Hindlimb muscle (tissue), 1 donor: Measurements from ENCODE around the gene HOXA13. TPM values are rescaled to one million over a fixed set of nuclear protein-coding genes. Genes with fewer than 3 reads are reported as not detected.

Source experiments
- DNase-seq: peaks from one replicate; pipeline ENCODE4 v3.0.0-alpha.2; 2013
- polyA plus RNA-seq: library from polyadenylated mRNA; unstranded; fragments of 120-200 nt; gene quantifications from one replicate; pipeline ENCODE4 v1.2.1, GENCODE V29; 2013; ENCODE audit not compliant: insufficient read length

HOXA13 gene
- polyA plus RNA-seq, 1 donor, result not detected

GRCh38 chr7:27169658-27170425 is 30.0 kb downstream of the HOXA13 start:
- no peak for DNase-seq

- peak; percentile 79 for DNase-seq
Measured at GRCh38 chr7:27168265-27168947, 31.5 kb downstream of the HOXA13 start.

GRCh38 chr7:27167916-27168264 is 32.0 kb downstream of the HOXA13 start:
- DNase-seq, result no peak

- DNase-seq, result no peak
Measured at GRCh38 chr7:27166531-27167505, 33.1 kb downstream of the HOXA13 start.

GRCh38 chr7:27165996-27166530 is 33.8 kb downstream of the HOXA13 start:
- DNase-seq, result no peak

GRCh38 chr7:27165089-27165995 is 34.5 kb downstream of the HOXA13 start, which contains the start of gene HOXA9:
Gene HOXA9, minus strand, starts transcription at chr7:27165537. Its CDS starts 80 bp downstream, at chr7:27165457.
- DNase-seq, result peak; percentile 94

GRCh38 chr7:27164367-27165088 is 35.4 kb downstream of the HOXA13 start:
- DNase-seq, result no peak

- DNase-seq, result no peak
Measured at GRCh38 chr7:27164045-27164366, 35.9 kb downstream of the HOXA13 start.

GRCh38 chr7:27163288-27164044 is 36.4 kb downstream of the HOXA13 start:
- no peak for DNase-seq

- no peak for DNase-seq
Measured at GRCh38 chr7:27162561-27163287, 37.2 kb downstream of the HOXA13 start.

- DNase-seq, result no peak
Measured at GRCh38 chr7:27161721-27162560, 38.0 kb downstream of the HOXA13 start.

- no peak for DNase-seq
Measured at GRCh38 chr7:27161214-27161720, 38.6 kb downstream of the HOXA13 start.

- peak; percentile 91 for DNase-seq
Measured at GRCh38 chr7:27160546-27161213, 39.2 kb downstream of the HOXA13 start.

- DNase-seq, result no peak
Measured at GRCh38 chr7:27160145-27160545, 39.7 kb downstream of the HOXA13 start.

- no peak for DNase-seq
Measured at GRCh38 chr7:27159266-27160144, 40.4 kb downstream of the HOXA13 start.

- no peak for DNase-seq
Measured at GRCh38 chr7:27158436-27159265, 41.2 kb downstream of the HOXA13 start.
